ENCODE results near the gene RNU6-1.
A peak's percentile ranks its signal among the peaks of the same experiment; 100 is the strongest.

The RNU6-1 gene

GRCh38 chr15:67833710-67834511 lies 5.9 kb downstream of the RNU6-1 start:
- Mint-ChIP-seq H3K27ac (peak overlapping the region; percentile 2), H3K36me3 (no peaks in the 10 kb centered on the region), H3K4me1 (peaks cover 59% of the 10 kb centered on the region), H3K4me3 (peak overlapping the region; percentile 53), H3K27me3 (peaks cover 100% of the 10 kb centered on the region), H3K9me3 (no peaks in the 10 kb centered on the region)
- CTCF ChIA-PET = interaction anchor here (1.7 to 4.2 kb wide), 5 partner anchors 10 to 888 kb away, joined by 5 to 35 read pairs (median 8); partner anchors contain the start of gene SKOR1
- DNase-seq = peak; percentile 56

- peaks cover 100% of the 10 kb centered on the region for H3K27me3 Mint-ChIP-seq
- peaks cover 2% of the 10 kb centered on the region for H3K36me3 Mint-ChIP-seq
- CTCF ChIA-PET = interaction anchor here (1.1 to 1.9 kb wide), 5 partner anchors 9 to 376 kb away, joined by 3 to 8 read pairs (median 6); no protein-coding TSS in a partner anchor
- peak overlapping the region; percentile 48 for H3K4me3 Mint-ChIP-seq
- H3K9me3 Mint-ChIP-seq = no peaks in the 10 kb centered on the region
- peaks cover 58% of the 10 kb centered on the region for H3K4me1 Mint-ChIP-seq
- no peak for DNase-seq
- no peak overlapping the region for H3K27ac Mint-ChIP-seq
These were observed 6.7 kb downstream of the RNU6-1 start for GRCh38 chr15:67832897-67833709.

- Mint-ChIP-seq H3K4me3 (no peak overlapping the region), H3K27me3 (peaks cover 100% of the 10 kb centered on the region), H3K27ac (no peak overlapping the region), H3K4me1 (peaks cover 54% of the 10 kb centered on the region), H3K9me3 (no peaks in the 10 kb centered on the region), H3K36me3 (peaks cover 2% of the 10 kb centered on the region)
- CTCF ChIA-PET = interaction anchor here (1.1 to 1.9 kb wide), 5 partner anchors 8 to 372 kb away, joined by 3 to 8 read pairs (median 6); partner anchors contain the start of gene MAP2K5
- no peak for DNase-seq
These were observed 7.8 kb downstream of the RNU6-1 start for GRCh38 chr15:67832031-67832551.

- H3K4me1 Mint-ChIP-seq = peaks cover 54% of the 10 kb centered on the region
- no peak for DNase-seq
- no peaks in the 10 kb centered on the region for H3K9me3 Mint-ChIP-seq
- H3K36me3 Mint-ChIP-seq = peaks cover 3% of the 10 kb centered on the region
- no peak overlapping the region for H3K27ac Mint-ChIP-seq
- H3K4me3 Mint-ChIP-seq = no peak overlapping the region
- peaks cover 100% of the 10 kb centered on the region for H3K27me3 Mint-ChIP-seq
- CTCF ChIA-PET = interaction anchor here (1.1 kb wide), 1 partner anchor 289 kb away, joined by 3 read pairs; the partner anchor contains the start of gene MAP2K5
These were observed 8.5 kb downstream of the RNU6-1 start for GRCh38 chr15:67831363-67831762.

- CTCF ChIA-PET = no interaction called here
- peak overlapping the region; percentile 72 for H3K27ac Mint-ChIP-seq
- H3K27me3 Mint-ChIP-seq = peaks cover 100% of the 10 kb centered on the region
- no peak overlapping the region for H3K4me3 Mint-ChIP-seq
- H3K36me3 Mint-ChIP-seq = peaks cover 6% of the 10 kb centered on the region
- DNase-seq = no peak
- peaks cover 51% of the 10 kb centered on the region for H3K4me1 Mint-ChIP-seq
- no peaks in the 10 kb centered on the region for H3K9me3 Mint-ChIP-seq
These were observed 10.0 kb downstream of the RNU6-1 start for GRCh38 chr15:67829647-67830504.

- H3K4me3 Mint-ChIP-seq = no peak overlapping the region
- H3K36me3 Mint-ChIP-seq = peaks cover 6% of the 10 kb centered on the region
- DNase-seq = no peak
- peaks cover 46% of the 10 kb centered on the region for H3K4me1 Mint-ChIP-seq
- CTCF ChIA-PET = no interaction called here
- peak overlapping the region; percentile 72 for H3K27ac Mint-ChIP-seq
- H3K9me3 Mint-ChIP-seq = no peaks in the 10 kb centered on the region
- peaks cover 100% of the 10 kb centered on the region for H3K27me3 Mint-ChIP-seq
These were observed 10.7 kb downstream of the RNU6-1 start for GRCh38 chr15:67828969-67829646.

- peak overlapping the region; percentile 51 for H3K4me3 Mint-ChIP-seq
- H3K9me3 Mint-ChIP-seq = no peaks in the 10 kb centered on the region
- no peak for DNase-seq
- H3K4me1 Mint-ChIP-seq = peaks cover 47% of the 10 kb centered on the region
- peaks cover 100% of the 10 kb centered on the region for H3K27me3 Mint-ChIP-seq
- CTCF ChIA-PET = no interaction called here
- peak overlapping the region; percentile 72 for H3K27ac Mint-ChIP-seq
- H3K36me3 Mint-ChIP-seq = peaks cover 8% of the 10 kb centered on the region
These were observed 11.4 kb downstream of the RNU6-1 start for GRCh38 chr15:67828278-67828968.

- Mint-ChIP-seq H3K4me1 (peaks cover 40% of the 10 kb centered on the region), H3K27ac (no peak overlapping the region), H3K36me3 (peaks cover 8% of the 10 kb centered on the region), H3K27me3 (peaks cover 98% of the 10 kb centered on the region), H3K9me3 (no peaks in the 10 kb centered on the region), H3K4me3 (no peak overlapping the region)
- CTCF ChIA-PET = no interaction called here
- no peak for DNase-seq
These were observed 12.1 kb downstream of the RNU6-1 start for GRCh38 chr15:67827562-67828277.

- H3K9me3 Mint-ChIP-seq = no peaks in the 10 kb centered on the region
- CTCF ChIA-PET = no interaction called here
- H3K4me1 Mint-ChIP-seq = peaks cover 46% of the 10 kb centered on the region
- H3K27ac Mint-ChIP-seq = no peak overlapping the region
- H3K36me3 Mint-ChIP-seq = peaks cover 11% of the 10 kb centered on the region
- DNase-seq = no peak
- peaks cover 98% of the 10 kb centered on the region for H3K27me3 Mint-ChIP-seq
- H3K4me3 Mint-ChIP-seq = no peak overlapping the region
These were observed 12.9 kb downstream of the RNU6-1 start for GRCh38 chr15:67826717-67827561.

- peak overlapping the region; percentile 85 for H3K27ac Mint-ChIP-seq
These were observed 13.7 kb downstream of the RNU6-1 start for GRCh38 chr15:67825881-67826716.

More at GRCh38 chr15:67825881-67826716, 13.7 kb downstream of the RNU6-1 start:
- Mint-ChIP-seq H3K36me3 (peaks cover 11% of the 10 kb centered on the region), H3K9me3 (no peaks in the 10 kb centered on the region), H3K4me1 (peaks cover 52% of the 10 kb centered on the region), H3K4me3 (peak overlapping the region; percentile 58), H3K27me3 (peaks cover 98% of the 10 kb centered on the region)
- no peak for DNase-seq
- CTCF ChIA-PET = no interaction called here

Data from activated naive CD4-positive, alpha-beta T cell treated with anti-CD3 and anti-CD28 coated beads, Interleukin-2, amount 10 ng/mL, durations not matched to agents 7 days and 5 days (primary cell).